Caco-2 (cell line): ENCODE measurements around the gene PBX1. TPM values are rescaled to one million over a fixed set of nuclear protein-coding genes. Genes with fewer than 3 reads are reported as not detected.

Experiments
- BruUV-seq: library from RNA; stranded (reverse); fragments of 400-500 nt; replicated peaks from 2 replicates; lab custom pipeline; 2021; lab: Mats Ljungman, UMichigan
- CTCF ChIA-PET: fragments of 300-600 bp; sonication (Branson Sonifier 250); formaldehyde crosslinking; loops from one replicate; lab custom pipeline; 2022; ENCODE audit warnings: antibody characterized with exemption; lab: Charles Lee
- POLR2A ChIA-PET: fragments of 300-600 bp; sonication (Branson Sonifier 250); formaldehyde crosslinking; loops from one replicate; lab custom pipeline; 2022; ENCODE audit warnings: antibody characterized with exemption; lab: Charles Lee
- DNase-seq, 2 experiments: peaks; one replicate each; pipeline versions ENCODE4 v3.0.0 to v3.0.0-alpha.2; 2020 to 2022
- H3K27me3 ChIP-seq: replicated peaks from 2 replicates; pipeline ENCODE4 v1.6.0; 2011; ENCODE audit warnings: low read length; ENCODE audit not compliant: control insufficient read depth, insufficient read depth
- H3K36me3 ChIP-seq: 2 replicates; pipeline ENCODE4 v1.5.1; 2011; ENCODE audit warnings: low read length; ENCODE audit not compliant: control insufficient read depth, insufficient read depth
- H3K4me1 ChIP-seq: fragments of 250-450 bp; sonication (Bioruptor Pico); 2 replicates; pipeline ENCODE4 v1.5.1; 2020; ENCODE audit warnings: mild to moderate bottlenecking
- H3K4me3 ChIP-seq: 2 replicates; pipeline ENCODE4 v1.5.1; 2011; ENCODE audit warnings: low read depth, mild to moderate bottlenecking, control low read depth, low read length
- H3K9me3 ChIP-seq: fragments of 250-450 bp; sonication (Bioruptor Pico); 2 replicates; pipeline ENCODE4 v1.5.1; 2020; ENCODE audit warnings: mild to moderate bottlenecking, moderate library complexity
- H3K27ac Mint-ChIP-seq: one replicate; pipeline ENCODE4 v1.8.0; 2022; ENCODE audit warnings: mixed read lengths; ENCODE audit not compliant: unreplicated experiment
- H3K27me3 Mint-ChIP-seq: one replicate; pipeline ENCODE4 v1.8.0; 2022; ENCODE audit warnings: mixed read lengths; ENCODE audit not compliant: insufficient read depth, unreplicated experiment
- H3K36me3 Mint-ChIP-seq: one replicate; pipeline ENCODE4 v1.8.0; 2022; ENCODE audit warnings: mild to moderate bottlenecking, mixed read lengths; ENCODE audit not compliant: insufficient read depth, unreplicated experiment
- H3K4me1 Mint-ChIP-seq: one replicate; pipeline ENCODE4 v1.8.0; 2022; ENCODE audit warnings: low read depth, mixed read lengths; ENCODE audit not compliant: unreplicated experiment
- H3K4me3 Mint-ChIP-seq: one replicate; pipeline ENCODE4 v1.8.0; 2022; ENCODE audit warnings: mild to moderate bottlenecking, moderate library complexity, mixed read lengths; ENCODE audit not compliant: unreplicated experiment
- H3K9me3 Mint-ChIP-seq: one replicate; pipeline ENCODE4 v1.8.0; 2022; ENCODE audit warnings: mixed read lengths; ENCODE audit not compliant: unreplicated experiment
- intact Hi-C: fragments of 100-400 bp; cut with micrococcal nuclease; formaldehyde crosslinking; loops from one replicate; pipeline ENCODE4 v1.10.0; 2022; ENCODE audit not compliant: unreplicated experiment
- total RNA-seq: library from RNA; stranded (reverse); gene quantifications from 2 replicates; pipeline ENCODE4 v1.2.3, GENCODE V29; 2022
- TF ChIP-seq, protein P1 (sequence below), 2 experiments: fragments of 200-600 bp in 1 of 2; IDR thresholded peaks; 1 replicate in 1 of 2; 2 replicates in 1 of 2; pipeline versions ENCODE4 v1.5.1 to v1.8.0; 2011 to 2022; ENCODE audit warnings: antibody characterized with exemption in 1 of 2, control low read depth in 1 of 2, inconsistent platforms in 1 of 2, low read depth in 1 of 2, low read length in 1 of 2, mild to moderate bottlenecking in 1 of 2, moderate library complexity in 1 of 2; ENCODE audit not compliant: insufficient read depth in 1 of 2, severe bottlenecking in 1 of 2, unreplicated experiment in 1 of 2

PBX1 gene
- total RNA-seq, 1 experiment from 2014 or later: 103 TPM

DNA sequence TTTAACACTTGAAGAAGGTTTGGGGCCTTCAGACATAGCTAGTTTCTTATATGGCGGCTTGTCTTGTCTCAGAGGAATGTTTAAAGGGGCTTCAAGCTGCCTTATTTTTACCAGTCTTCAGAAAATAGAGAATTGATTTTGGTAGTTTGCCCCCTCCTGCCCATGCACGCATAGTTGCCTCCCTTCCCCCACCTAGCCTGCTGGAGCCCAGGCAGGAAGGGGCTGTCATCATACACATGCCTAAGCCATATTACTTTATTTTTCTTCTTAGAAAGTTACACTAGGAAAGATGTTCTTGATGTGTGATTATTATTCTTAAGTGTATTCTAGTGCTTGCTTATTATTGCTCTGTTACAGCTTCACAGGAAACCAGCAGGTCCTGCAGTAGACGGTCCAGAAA is 18.3 kb downstream of the PBX1 start:
- BruUV-seq: no TSS peak
- H3K36me3 ChIP-seq: peaks cover 3% of the 10 kb centered on the region; the same call in 1 of the 2 replicates
- no peak overlapping the region for H3K4me3 ChIP-seq
- H3K4me1 ChIP-seq: peaks cover 24% of the 10 kb centered on the region
- CTCF ChIA-PET: interaction anchor here (1.0 kb wide), 1 partner anchor 26 kb away, joined by 3 read pairs; no protein-coding TSS in a partner anchor
- no peaks in the 10 kb centered on the region for H3K27me3 Mint-ChIP-seq
- H3K9me3 ChIP-seq: no peaks in the 10 kb centered on the region
- H3K36me3 Mint-ChIP-seq: peaks cover 38% of the 10 kb centered on the region
- no peak overlapping the region for H3K27ac Mint-ChIP-seq
- TF ChIP-seq, protein P1, sequence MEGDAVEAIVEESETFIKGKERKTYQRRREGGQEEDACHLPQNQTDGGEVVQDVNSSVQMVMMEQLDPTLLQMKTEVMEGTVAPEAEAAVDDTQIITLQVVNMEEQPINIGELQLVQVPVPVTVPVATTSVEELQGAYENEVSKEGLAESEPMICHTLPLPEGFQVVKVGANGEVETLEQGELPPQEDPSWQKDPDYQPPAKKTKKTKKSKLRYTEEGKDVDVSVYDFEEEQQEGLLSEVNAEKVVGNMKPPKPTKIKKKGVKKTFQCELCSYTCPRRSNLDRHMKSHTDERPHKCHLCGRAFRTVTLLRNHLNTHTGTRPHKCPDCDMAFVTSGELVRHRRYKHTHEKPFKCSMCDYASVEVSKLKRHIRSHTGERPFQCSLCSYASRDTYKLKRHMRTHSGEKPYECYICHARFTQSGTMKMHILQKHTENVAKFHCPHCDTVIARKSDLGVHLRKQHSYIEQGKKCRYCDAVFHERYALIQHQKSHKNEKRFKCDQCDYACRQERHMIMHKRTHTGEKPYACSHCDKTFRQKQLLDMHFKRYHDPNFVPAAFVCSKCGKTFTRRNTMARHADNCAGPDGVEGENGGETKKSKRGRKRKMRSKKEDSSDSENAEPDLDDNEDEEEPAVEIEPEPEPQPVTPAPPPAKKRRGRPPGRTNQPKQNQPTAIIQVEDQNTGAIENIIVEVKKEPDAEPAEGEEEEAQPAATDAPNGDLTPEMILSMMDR (IDR thresholded peaks at IDR 0.05; ENCODE audit: insufficient read depth in 1 of 2, low read depth in 1 of 2, low read length in 1 of 2, severe bottlenecking in 1 of 2, unreplicated experiment in 1 of 2): no peak
- intact Hi-C loops: no loop called here
- peaks cover 39% of the 10 kb centered on the region for H3K4me1 Mint-ChIP-seq
- no peak for DNase-seq
- no peaks in the 10 kb centered on the region for H3K9me3 Mint-ChIP-seq
- POLR2A ChIA-PET: no interaction called here
- no peaks in the 10 kb centered on the region for H3K27me3 ChIP-seq
- H3K4me3 Mint-ChIP-seq: no peak overlapping the region

GRCh38 chr1:164578479-164579200 is 19.7 kb downstream of the PBX1 start:
- ChIA-PET POLR2A (no interaction called here), CTCF (interaction anchor here (0.6 kb wide), 1 partner anchor 132 kb away, joined by 3 read pairs; no protein-coding TSS in a partner anchor)
- Histone ChIP-seq H3K4me1 (peaks cover 24% of the 10 kb centered on the region), H3K27me3 (no peaks in the 10 kb centered on the region), H3K4me3 (no peak overlapping the region), H3K9me3 (no peaks in the 10 kb centered on the region), H3K36me3 (peaks cover 3% of the 10 kb centered on the region; the same call in 1 of the 2 replicates)
- Mint-ChIP-seq H3K27ac (peak overlapping the region; percentile 69), H3K36me3 (peaks cover 39% of the 10 kb centered on the region), H3K4me3 (no peak overlapping the region), H3K4me1 (peaks cover 32% of the 10 kb centered on the region), H3K9me3 (no peaks in the 10 kb centered on the region), H3K27me3 (no peaks in the 10 kb centered on the region)
- peak; percentile 23 to 55 for DNase-seq
- intact Hi-C loops: loop anchor here (1.0 kb wide), 1 partner anchor 11 kb away; no protein-coding TSS in a partner anchor
- TF ChIP-seq, protein P1 (IDR thresholded peaks at IDR 0.05; ENCODE audit: insufficient read depth in 1 of 2, low read depth in 1 of 2, low read length in 1 of 2, severe bottlenecking in 1 of 2, unreplicated experiment in 1 of 2): no peak
- no TSS peak for BruUV-seq

DNA sequence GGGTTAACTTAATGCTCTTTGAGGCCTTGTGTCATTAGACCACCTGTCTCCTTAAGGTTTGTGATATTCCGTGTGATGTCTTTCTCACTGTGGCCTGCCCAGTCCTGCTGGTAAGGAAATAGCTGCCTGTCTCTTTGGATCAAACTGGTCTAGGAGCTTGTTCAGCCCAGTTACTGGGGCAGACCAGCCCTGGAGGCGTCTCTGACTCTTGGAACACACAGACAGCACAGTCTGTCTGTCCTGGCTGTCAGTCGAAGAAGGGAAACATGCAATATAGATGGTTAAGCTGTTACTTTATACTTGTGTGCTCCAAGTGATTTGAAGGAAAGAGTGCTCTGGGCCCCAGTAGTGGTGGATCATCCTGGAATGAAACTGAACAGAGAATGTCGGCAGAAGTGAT is 20.4 kb downstream of the PBX1 start:
- H3K4me3 Mint-ChIP-seq: peak overlapping the region; percentile 20
- Histone ChIP-seq H3K4me1 (peaks cover 24% of the 10 kb centered on the region), H3K4me3 (no peak overlapping the region), H3K36me3 (peaks cover 3% of the 10 kb centered on the region; the same call in 1 of the 2 replicates), H3K9me3 (no peaks in the 10 kb centered on the region), H3K27me3 (no peaks in the 10 kb centered on the region)
- intact Hi-C loops: loop anchor here (1.0 kb wide), 1 partner anchor 10 kb away; no protein-coding TSS in a partner anchor
- peak overlapping the region; percentile 69 for H3K27ac Mint-ChIP-seq
- no peaks in the 10 kb centered on the region for H3K27me3 Mint-ChIP-seq
- ChIA-PET CTCF (interaction anchor here (0.6 kb wide), 1 partner anchor 132 kb away, joined by 3 read pairs; no protein-coding TSS in a partner anchor), POLR2A (no interaction called here)
- TF ChIP-seq, protein P1 (IDR thresholded peaks at IDR 0.05; ENCODE audit: insufficient read depth in 1 of 2, low read depth in 1 of 2, low read length in 1 of 2, severe bottlenecking in 1 of 2, unreplicated experiment in 1 of 2): no peak
- peaks cover 29% of the 10 kb centered on the region for H3K4me1 Mint-ChIP-seq
- BruUV-seq: no TSS peak
- H3K36me3 Mint-ChIP-seq: peaks cover 32% of the 10 kb centered on the region
- H3K9me3 Mint-ChIP-seq: no peaks in the 10 kb centered on the region
- DNase-seq: no peak
